H9 (cell line): Measurements from ENCODE around the gene IQCC. TPM values are rescaled to one million over a fixed set of nuclear protein-coding genes. Genes with fewer than 3 reads are reported as not detected.

Experiments used
- DNase-seq: peaks from one replicate; pipeline ENCODE4 v3.0.0-alpha.2; 2017
- H2AFZ ChIP-seq: one replicate; pipeline ENCODE4 v1.6.1; 2013; ENCODE audit warnings: mild to moderate bottlenecking, low read length, control low read depth, moderate library complexity
- H2AK5ac ChIP-seq: 2 replicates; pipeline ENCODE4 v1.6.1; 2013; ENCODE audit warnings: low read length, control low read depth, mixed read lengths; ENCODE audit not compliant: insufficient read length
- H2BK120ac ChIP-seq: one replicate; pipeline ENCODE4 v1.6.1; 2013; ENCODE audit warnings: low read depth, mild to moderate bottlenecking, low read length, control low read depth, inconsistent platforms; ENCODE audit not compliant: poor library complexity, severe bottlenecking
- H2BK12ac ChIP-seq: 2 replicates; pipeline ENCODE4 v1.6.1; 2013; ENCODE audit warnings: low read length, control low read depth, mixed read lengths, low read depth; ENCODE audit not compliant: insufficient read length
- H2BK15ac ChIP-seq: 2 replicates; pipeline ENCODE4 v1.6.1; 2013; ENCODE audit warnings: low read depth, low read length, control low read depth
- H2BK20ac ChIP-seq: one replicate; pipeline ENCODE4 v1.6.1; 2013; ENCODE audit warnings: low read depth, mild to moderate bottlenecking, low read length, control low read depth, inconsistent platforms; ENCODE audit not compliant: poor library complexity, severe bottlenecking
- H2BK5ac ChIP-seq: 2 replicates; pipeline ENCODE4 v1.6.1; 2013; ENCODE audit warnings: low read length, control low read depth, mixed read lengths; ENCODE audit not compliant: insufficient read length
- H3K14ac ChIP-seq: 2 replicates; pipeline ENCODE4 v1.6.1; 2013; ENCODE audit warnings: low read length, control low read depth; ENCODE audit not compliant: insufficient read depth
- H3K18ac ChIP-seq: 2 replicates; pipeline ENCODE4 v1.6.1; 2013; ENCODE audit warnings: low read depth, mild to moderate bottlenecking, mixed read lengths, low read length, control low read depth; ENCODE audit not compliant: insufficient read length
- H3K23ac ChIP-seq: 2 replicates; pipeline ENCODE4 v1.6.1; 2013; ENCODE audit warnings: low read length, control low read depth, mixed read lengths, low read depth; ENCODE audit not compliant: insufficient read length
- H3K23me2 ChIP-seq: 2 replicates; pipeline ENCODE4 v1.6.1; 2013; ENCODE audit warnings: low read depth, mild to moderate bottlenecking, mixed read lengths, low read length, control low read depth; ENCODE audit not compliant: insufficient read length, poor library complexity, severe bottlenecking
- H3K27ac ChIP-seq: 2 replicates; pipeline ENCODE4 v1.5.1; 2013; ENCODE audit warnings: low read length, control low read depth, mixed read lengths, low read depth; ENCODE audit not compliant: insufficient read length
- H3K27me3 ChIP-seq: 2 replicates; pipeline ENCODE4 v1.6.1; 2013; ENCODE audit warnings: low read length, control low read depth, inconsistent platforms; ENCODE audit not compliant: insufficient read depth
- H3K4ac ChIP-seq: 2 replicates; pipeline ENCODE4 v1.6.1; 2013; ENCODE audit warnings: low read depth, mild to moderate bottlenecking, control low read depth, inconsistent platforms, low read length, moderate library complexity
- H3K4me1 ChIP-seq: 2 replicates; pipeline ENCODE4 v1.6.1; 2013; ENCODE audit warnings: low read length, control low read depth, inconsistent platforms; ENCODE audit not compliant: insufficient read depth
- H3K4me2 ChIP-seq: 2 replicates; pipeline ENCODE4 v1.6.1; 2013; ENCODE audit warnings: low read length, control low read depth, mixed read lengths; ENCODE audit not compliant: insufficient read length, insufficient read depth
- H3K56ac ChIP-seq: 2 replicates; pipeline ENCODE4 v1.6.1; 2013; ENCODE audit warnings: low read depth, mild to moderate bottlenecking, mixed read lengths, low read length, control low read depth; ENCODE audit not compliant: insufficient read length
- H3K79me1 ChIP-seq: 2 replicates; pipeline ENCODE4 v1.6.1; 2013; ENCODE audit warnings: low read depth, mild to moderate bottlenecking, moderate library complexity, low read length, control low read depth, inconsistent platforms; ENCODE audit not compliant: insufficient read depth, poor library complexity, severe bottlenecking
- H3K79me2 ChIP-seq: 2 replicates; pipeline ENCODE4 v1.6.1; 2013; ENCODE audit warnings: low read length, control low read depth, inconsistent platforms; ENCODE audit not compliant: insufficient read depth
- H3K9ac ChIP-seq: 2 replicates; pipeline ENCODE4 v1.6.1; 2013; ENCODE audit warnings: low read length, control low read depth, mixed read lengths; ENCODE audit not compliant: insufficient read length; ENCODE audit errors: extremely low read depth
- H3K9me3 ChIP-seq: one replicate; pipeline ENCODE4 v1.6.1; 2013; ENCODE audit warnings: low read depth, low read length, inconsistent platforms; ENCODE audit not compliant: control insufficient read depth
- H3T11ph ChIP-seq: one replicate; pipeline ENCODE4 v1.6.1; 2013; ENCODE audit warnings: mild to moderate bottlenecking, low read length, control low read depth, inconsistent platforms
- H4K20me1 ChIP-seq: one replicate; pipeline ENCODE4 v1.6.1; 2013; ENCODE audit not compliant: control insufficient read depth, insufficient read length, insufficient read depth
- H4K5ac ChIP-seq: 2 replicates; pipeline ENCODE4 v1.6.1; 2013; ENCODE audit warnings: low read depth, mild to moderate bottlenecking, mixed read lengths, low read length, control low read depth; ENCODE audit not compliant: insufficient read length
- H4K8ac ChIP-seq: replicated peaks from 2 replicates; pipeline ENCODE4 v1.6.1; 2013; ENCODE audit warnings: low read length, control low read depth, mixed read lengths, low read depth; ENCODE audit not compliant: insufficient read length
- H4K91ac ChIP-seq: 2 replicates; pipeline ENCODE4 v1.6.1; 2013; ENCODE audit warnings: low read depth, mild to moderate bottlenecking, moderate library complexity, mixed read lengths, low read length, control low read depth; ENCODE audit not compliant: insufficient read length
- H3K27ac Mint-ChIP-seq, 3 experiments: 2 replicates in 2 of 3; 3 replicates in 1 of 3; pipeline ENCODE4 v1.8.0; 2020 to 2021; ENCODE audit warnings: mixed read lengths in 3 of 3, mild to moderate bottlenecking in 1 of 3, moderate library complexity in 1 of 3
- H3K27me3 Mint-ChIP-seq: 2 replicates; pipeline ENCODE4 v1.8.0; 2021; ENCODE audit warnings: low read depth, mild to moderate bottlenecking, moderate library complexity, mixed read lengths
- H3K36me3 Mint-ChIP-seq, 3 experiments: 2 replicates in 2 of 3; 3 replicates in 1 of 3; pipeline ENCODE4 v1.8.0; 2020 to 2021; ENCODE audit warnings: low read depth in 3 of 3, mixed read lengths in 3 of 3; ENCODE audit not compliant: insufficient read depth in 1 of 3
- H3K4me1 Mint-ChIP-seq, 2 experiments: 2 replicates each; pipeline ENCODE4 v1.8.0; 2020; ENCODE audit warnings: mixed read lengths in 2 of 2
- H3K4me3 Mint-ChIP-seq, 2 experiments: 2 replicates in 1 of 2; 3 replicates in 1 of 2; pipeline ENCODE4 v1.8.0; 2020 to 2021; ENCODE audit warnings: mild to moderate bottlenecking in 2 of 2, mixed read lengths in 2 of 2, moderate library complexity in 1 of 2
- H3K9me3 Mint-ChIP-seq, 2 experiments: 2 replicates in 1 of 2; 3 replicates in 1 of 2; pipeline ENCODE4 v1.8.0; 2020; ENCODE audit warnings: mild to moderate bottlenecking in 2 of 2, mixed read lengths in 2 of 2, moderate library complexity in 1 of 2
- CTCF ChIP-seq: fragments of 200-600 bp; sonication (generic); conservative IDR thresholded peaks from 3 replicates; pipeline ENCODE4 v1.8.0; 2021; ENCODE audit warnings: antibody characterized with exemption, mild to moderate bottlenecking
- WGBS: extraction: QIAGEN DNeasy Blood & Tissue Kit; methylation state at CpG from one replicate; pipeline ENCODE4 v1.1.7; 2013; ENCODE audit warnings: missing lambda C conversion rate, low lambda C conversion rate, mixed read lengths; ENCODE audit not compliant: insufficient read length; ENCODE audit errors: extremely low coverage; 5-methylcytosine and 5-hydroxymethylcytosine counted together
- total RNA-seq: library from RNA; stranded (reverse); gene quantifications from 2 replicates; pipeline ENCODE4 v1.2.1, GENCODE V29; 2021

The IQCC gene
- total RNA-seq, 1 experiment from 2014 or later, result 5.3 TPM

GRCh38 chr1:32232558-32233304 is 27.3 kb downstream of the IQCC start:
- Histone ChIP-seq H3K4me1 (no peaks in the 10 kb centered on the region), H3K27ac (no peak overlapping the region), H3K14ac (no peak overlapping the region), H2AK5ac (no peak overlapping the region), H3K18ac (no peak overlapping the region), H3K56ac (no peak overlapping the region), H2BK15ac (no peak overlapping the region), H3K79me1 (no peaks in the 10 kb centered on the region), H3K9ac (no peak overlapping the region), H4K20me1 (no peaks in the 10 kb centered on the region), H3K4ac (no peak overlapping the region), H2BK120ac (no peak overlapping the region), H4K8ac (no peak overlapping the region), H3K9me3 (no peaks in the 10 kb centered on the region), H3K27me3 (no peaks in the 10 kb centered on the region), H3T11ph (no peak overlapping the region), H4K91ac (no peak overlapping the region), H3K23ac (no peak overlapping the region), H3K23me2 (no peaks in the 10 kb centered on the region), H2BK5ac (no peak overlapping the region), H3K79me2 (no peaks in the 10 kb centered on the region), H4K5ac (no peak overlapping the region), H3K4me2 (no peak overlapping the region), H2AFZ (no peak overlapping the region), H2BK20ac (no peak overlapping the region), H2BK12ac (no peak overlapping the region)
- no peak for DNase-seq
- Mint-ChIP-seq H3K4me3 (no peak overlapping the region), H3K36me3 (peaks cover 22 to 66% (median 31%) of the 10 kb centered on the region in 3 experiments), H3K27ac (peak overlapping the region in 2 of 3 experiments; percentile 89 to 95; a peak in 4 of 7 replicates), H3K27me3 (no peaks in the 10 kb centered on the region), H3K4me1 (peaks cover 2 to 5% of the 10 kb centered on the region in 2 experiments; a peak in 3 of 4 replicates), H3K9me3 (no peaks in the 10 kb centered on the region)
- no CpG with 5 or more reads among the region's 8 CpGs for WGBS
- TF ChIP-seq CTCF, result no peak
